HFF-Myc (cell line): Measurements from ENCODE around the gene ARHGEF6.

ENCODE experiments used
- DNase-seq: peaks from one replicate; pipeline ENCODE4 v3.0.0-alpha.2; 2011; ENCODE audit warnings: low read depth; ENCODE audit errors: extremely low read depth
- H3K4me3 ChIP-seq: replicated peaks from 2 replicates; pipeline ENCODE4 v1.5.1; 2011; ENCODE audit warnings: low read depth, mild to moderate bottlenecking, control low read depth, low read length
- TF ChIP-seq, protein P1 (sequence below): IDR thresholded peaks from 2 replicates; pipeline ENCODE4 v1.5.1; 2012; ENCODE audit warnings: mild to moderate bottlenecking, low read depth, low read length, control low read depth; ENCODE audit errors: missing control alignments

The ARHGEF6 gene

GRCh38 chrX:136768469-136769084 is 12.2 kb downstream of the ARHGEF6 start:
- H3K4me3 ChIP-seq: no peak overlapping the region
- peak; percentile 52 for DNase-seq
- TF ChIP-seq, protein P1, sequence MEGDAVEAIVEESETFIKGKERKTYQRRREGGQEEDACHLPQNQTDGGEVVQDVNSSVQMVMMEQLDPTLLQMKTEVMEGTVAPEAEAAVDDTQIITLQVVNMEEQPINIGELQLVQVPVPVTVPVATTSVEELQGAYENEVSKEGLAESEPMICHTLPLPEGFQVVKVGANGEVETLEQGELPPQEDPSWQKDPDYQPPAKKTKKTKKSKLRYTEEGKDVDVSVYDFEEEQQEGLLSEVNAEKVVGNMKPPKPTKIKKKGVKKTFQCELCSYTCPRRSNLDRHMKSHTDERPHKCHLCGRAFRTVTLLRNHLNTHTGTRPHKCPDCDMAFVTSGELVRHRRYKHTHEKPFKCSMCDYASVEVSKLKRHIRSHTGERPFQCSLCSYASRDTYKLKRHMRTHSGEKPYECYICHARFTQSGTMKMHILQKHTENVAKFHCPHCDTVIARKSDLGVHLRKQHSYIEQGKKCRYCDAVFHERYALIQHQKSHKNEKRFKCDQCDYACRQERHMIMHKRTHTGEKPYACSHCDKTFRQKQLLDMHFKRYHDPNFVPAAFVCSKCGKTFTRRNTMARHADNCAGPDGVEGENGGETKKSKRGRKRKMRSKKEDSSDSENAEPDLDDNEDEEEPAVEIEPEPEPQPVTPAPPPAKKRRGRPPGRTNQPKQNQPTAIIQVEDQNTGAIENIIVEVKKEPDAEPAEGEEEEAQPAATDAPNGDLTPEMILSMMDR: no peak

DNA sequence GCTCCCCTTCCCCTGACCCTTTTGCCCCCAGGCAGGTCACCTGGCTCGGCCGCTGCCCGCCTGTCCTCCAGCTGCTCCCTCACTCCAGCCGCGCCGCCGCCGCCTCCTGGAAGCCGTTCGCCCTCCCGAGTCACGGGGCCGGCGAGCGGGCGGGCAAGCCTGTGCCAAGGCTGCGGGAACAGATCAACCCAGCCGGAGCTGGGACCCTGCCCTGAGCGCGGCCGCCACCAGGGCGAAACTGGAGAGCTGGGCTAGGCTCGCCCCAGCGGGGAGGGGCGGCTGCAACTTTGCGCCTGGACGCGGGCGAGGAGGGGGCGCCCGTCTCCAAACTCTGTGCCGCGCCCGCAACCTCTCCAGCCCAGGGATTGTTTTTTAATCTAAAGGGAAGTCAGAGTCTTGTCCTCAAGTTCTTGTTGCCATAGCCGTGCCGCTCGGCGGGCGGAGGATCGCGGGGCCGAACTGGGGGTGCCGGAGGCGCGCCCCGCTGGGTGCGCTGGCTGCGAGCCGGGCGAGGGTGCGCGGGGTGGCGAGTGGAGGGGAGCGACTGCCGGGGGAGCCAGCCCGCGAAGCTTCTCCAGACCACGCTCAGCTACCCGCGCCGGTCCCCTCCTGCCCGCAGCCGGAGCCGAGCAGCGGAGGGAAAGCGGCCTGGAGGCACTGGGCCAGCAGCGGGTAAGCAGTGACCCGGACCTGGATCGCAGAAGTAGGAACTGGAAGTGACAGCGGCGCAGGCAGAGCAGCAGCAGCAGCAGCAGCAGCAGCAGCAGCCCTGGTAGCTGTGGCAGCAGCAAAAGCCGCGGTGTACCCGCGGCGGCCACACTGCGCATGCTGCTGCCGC is 13.4 kb downstream of the ARHGEF6 start:
- no peak for DNase-seq
- TF ChIP-seq, protein P1: no peak
- H3K4me3 ChIP-seq: peak overlapping the region; percentile 49

- no peak for DNase-seq
- TF ChIP-seq, protein P1: no peak
Observed at GRCh38 chrX:136766785-136767103, 14.0 kb downstream of the ARHGEF6 start.

DNA sequence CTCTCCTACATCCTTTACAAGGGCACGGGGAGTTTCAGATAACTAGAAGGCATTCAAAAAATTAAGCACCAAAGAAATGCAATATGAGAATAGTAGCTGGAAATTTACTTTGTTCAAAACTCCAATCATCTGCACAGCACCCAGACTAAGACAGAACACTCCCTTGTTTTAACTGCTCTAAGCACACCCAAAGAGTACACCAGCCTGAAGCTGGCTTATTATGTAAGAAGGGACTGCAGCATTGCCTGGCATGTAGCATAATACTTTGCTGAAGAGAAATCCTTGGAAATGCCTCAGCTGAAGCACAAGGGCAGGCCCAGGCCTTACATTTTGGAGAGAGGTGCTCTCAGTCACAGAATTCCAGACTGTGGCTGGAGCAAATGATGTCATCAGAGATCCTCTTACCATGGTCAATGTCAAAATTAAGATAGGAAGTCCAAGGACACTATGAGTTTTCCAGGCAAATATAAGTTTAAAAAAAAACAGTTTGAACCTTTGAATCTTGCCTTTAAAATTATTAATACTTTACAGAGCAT is 14.8 kb downstream of the ARHGEF6 start:
- DNase-seq: no peak
- TF ChIP-seq, protein P1: no peak
- H3K4me3 ChIP-seq: no peak overlapping the region

More at GRCh38 chrX:136766785-136767103, 14.0 kb downstream of the ARHGEF6 start:
- peak overlapping the region; percentile 49 for H3K4me3 ChIP-seq

GRCh38 chrX:136764206-136764605 is 16.5 kb downstream of the ARHGEF6 start:
- no peak overlapping the region for H3K4me3 ChIP-seq
- TF ChIP-seq, protein P1: no peak
- no peak for DNase-seq

GRCh38 chrX:136762820-136763452 is 17.8 kb downstream of the ARHGEF6 start:
- TF ChIP-seq, protein P1: no peak
- H3K4me3 ChIP-seq: no peak overlapping the region
- no peak for DNase-seq
